Adrenal gland (tissue), 12 donors: ENCODE results near the gene PRDM16. TPM values are rescaled to one million over a fixed set of nuclear protein-coding genes. Genes with fewer than 3 reads are reported as not detected.

ENCODE experiments used
- DNase-seq, 7 donors: peaks; one replicate each; pipeline ENCODE4 v3.0.0-alpha.2; 2019 to 2020
- H3K27ac ChIP-seq, 5 donors: fragments of 200-600 bp; sonication (generic) in 4 of 5; 1 replicate in 3 of 5; 2 replicates in 2 of 5; pipeline versions ENCODE4 v1.5.1 to v1.8.0; 2016 to 2020; ENCODE audit warnings: mild to moderate bottlenecking in 1 of 5
- H3K27me3 ChIP-seq: fragments of 200-600 bp; 2 replicates; pipeline ENCODE4 v1.8.0; 2021
- H3K36me3 ChIP-seq, 2 donors: fragments of 200-600 bp; replicated peaks in 1 of 2; 1 replicate in 1 of 2; 2 replicates in 1 of 2; pipeline versions ENCODE4 v1.5.1 to v1.8.0; 2018 to 2022
- H3K4me1 ChIP-seq, 2 donors: fragments of 200-600 bp; replicated peaks in 1 of 2; 1 replicate in 1 of 2; 2 replicates in 1 of 2; pipeline versions ENCODE4 v1.5.1 to v1.8.0; 2018 to 2021
- H3K4me3 ChIP-seq, 4 donors: fragments of 200-600 bp; sonication (generic) in 3 of 4; one replicate each; pipeline ENCODE4 v1.5.1; 2016 to 2018
- H3K9me3 ChIP-seq, 3 donors: fragments of 200-600 bp; sonication (generic) in 1 of 3; replicated peaks in 1 of 3; 1 replicate in 2 of 3; 2 replicates in 1 of 3; pipeline versions ENCODE4 v1.5.1 to v1.8.0; 2016 to 2021
- CTCF ChIP-seq, 6 experiments: fragments of 450-650 bp in 4 of 6; fragments of 200-600 bp in 2 of 6; sonication (generic) in 1 of 6; IDR thresholded peaks; 1 replicate in 5 of 6; 2 replicates in 1 of 6; pipeline versions ENCODE4 v1.5.1 to v1.8.0; 2016 to 2021; ENCODE audit warnings: antibody characterized with exemption in 6 of 6, mild to moderate bottlenecking in 2 of 6, moderate library complexity in 1 of 6
- POLR2A ChIP-seq, 2 donors: fragments of 450-650 bp; IDR thresholded peaks; one replicate each; pipeline ENCODE4 v1.6.1; 2017; ENCODE audit warnings: antibody characterized with exemption in 2 of 2, mild to moderate bottlenecking in 2 of 2, moderate library complexity in 1 of 2
- whole genome bisulfite sequencing, 4 donors: extraction: QIAGEN DNeasy Blood & Tissue Kit in 2 of 4; methylation state at CpG; one replicate each; pipeline versions ENCODE4 v1.1.5 to v1.1.7; 2013 to 2017; 5-methylcytosine and 5-hydroxymethylcytosine counted together
- intact Hi-C, 2 donors: fragments of 100-400 bp; cut with DNase I; formaldehyde crosslinking; loops; one replicate each; pipeline versions ENCODE4 v1.14.1 to v1.15.0; 2022 to 2023
- polyA plus RNA-seq, 3 donors: library from polyadenylated mRNA; stranded (reverse); fragments of 200-250 nt in 2 of 3; fragments of 350-450 nt in 1 of 3; fragmentation: Illumina TruSeq in 1 of 3; extraction: RNeasy Lipid Tissue Mini Kit (QIAGEN cat#74804) in 1 of 3; gene quantifications; one replicate each; pipeline ENCODE4 v1.2.3, GENCODE V29; 2013 to 2014
- total RNA-seq, 9 donors: library from RNA; depleted of rRNA in 4 of 9; stranded (reverse); fragments of >200 nt in 4 of 9; fragments of 120-200 nt in 1 of 9; fragmentation: NEBNext Ultra II Directional in 1 of 9; extraction: Animal tissue kit (Norgen Biotek cat#: 25700) in 1 of 9; gene quantifications; one replicate each; pipeline versions ENCODE4 v1.1.0 to v1.2.4, GENCODE V29; 2013 to 2023
- donor health status: healthy with polysubstance abuse.
- donor health status: Bipolar disorder and iron deficiency.
- donor health status: DM: yes; HTN: yes; CAD: no.
- donor health status: DM: no; HTN: no; CAD: no.
- donor health status: DM: no; HTN: no; CAD: no.
- donor health status: DM: yes; HTN: yes; CAD: no.

The PRDM16 gene
- total and polyA plus RNA-seq, 12 donors = 0.04 to 2.8 (median 0.61) TPM; not detected in 1

GRCh38 chr1:3152143-3152542 is 83.1 kb downstream of the PRDM16 start:
- Histone ChIP-seq H3K27me3 (peaks cover 4% of the 10 kb centered on the region), H3K36me3 (no peaks in the 10 kb centered on the region), H3K9me3 (no peaks in the 10 kb centered on the region), H3K4me1 (no peaks in the 10 kb centered on the region), H3K4me3 (no peak overlapping the region), H3K27ac (no peak overlapping the region)
- TF ChIP-seq POLR2A (IDR thresholded peaks at IDR 0.05) = no peak
- TF ChIP-seq CTCF (IDR thresholded peaks at IDR 0.05) = no peak
- intact Hi-C loops = no loop called here
- no peak for DNase-seq

- H3K36me3 ChIP-seq = no peaks in the 10 kb centered on the region
- peaks cover 4% of the 10 kb centered on the region for H3K27me3 ChIP-seq
- H3K4me3 ChIP-seq = no peak overlapping the region
- WGBS, 4 donors = 80 to 100% (median 87%) methylated on average over 4 to 13 of the region's 13 CpGs
- H3K27ac ChIP-seq = no peak overlapping the region
- TF ChIP-seq POLR2A (IDR thresholded peaks at IDR 0.05) (no peak), CTCF (IDR thresholded peaks at IDR 0.05) (no peak)
- H3K4me1 ChIP-seq = no peaks in the 10 kb centered on the region
- intact Hi-C loops = no loop called here
- no peaks in the 10 kb centered on the region for H3K9me3 ChIP-seq
- DNase-seq = no peak
Observed at GRCh38 chr1:3153197-3153596, 84.2 kb downstream of the PRDM16 start.

GRCh38 chr1:3153902-3154795 is 85.1 kb downstream of the PRDM16 start:
- no peak overlapping the region for H3K4me3 ChIP-seq
- no peak overlapping the region for H3K27ac ChIP-seq
- H3K27me3 ChIP-seq = peaks cover 4% of the 10 kb centered on the region
- intact Hi-C loops = no loop called here
- H3K4me1 ChIP-seq = no peaks in the 10 kb centered on the region
- no peaks in the 10 kb centered on the region for H3K36me3 ChIP-seq
- TF ChIP-seq CTCF (IDR thresholded peaks at IDR 0.05) = no peak
- TF ChIP-seq POLR2A (IDR thresholded peaks at IDR 0.05) = no peak
- WGBS, 4 donors = 83 to 94% (median 86%) methylated on average over 29 to 38 of the region's 38 CpGs
- no peaks in the 10 kb centered on the region for H3K9me3 ChIP-seq
- no peak for DNase-seq

- intact Hi-C loops = no loop called here
- Histone ChIP-seq H3K4me3 (no peak overlapping the region), H3K4me1 (no peaks in the 10 kb centered on the region), H3K9me3 (no peaks in the 10 kb centered on the region), H3K27ac (no peak overlapping the region), H3K36me3 (no peaks in the 10 kb centered on the region), H3K27me3 (peaks cover 4% of the 10 kb centered on the region)
- 51 to 70% (median 60%) methylated on average over 41 to 42 of the region's 42 CpGs for WGBS, 4 donors
- TF ChIP-seq CTCF (IDR thresholded peaks at IDR 0.05) = no peak
- no peak for TF ChIP-seq POLR2A (IDR thresholded peaks at IDR 0.05)
- DNase-seq = no peak
Observed at GRCh38 chr1:3155056-3155925, 86.3 kb downstream of the PRDM16 start.
